ENCODE measurements around the gene PRKCE. TPM values are rescaled to one million over a fixed set of nuclear protein-coding genes. Genes with fewer than 3 reads are reported as not detected.

Gene PRKCE
- total RNA-seq, 3 donors from 2014 or later (not counting 1 experiment from before 2014, with no cell fraction given), result 35.2 to 42.1 (median 38.6) TPM

DNA sequence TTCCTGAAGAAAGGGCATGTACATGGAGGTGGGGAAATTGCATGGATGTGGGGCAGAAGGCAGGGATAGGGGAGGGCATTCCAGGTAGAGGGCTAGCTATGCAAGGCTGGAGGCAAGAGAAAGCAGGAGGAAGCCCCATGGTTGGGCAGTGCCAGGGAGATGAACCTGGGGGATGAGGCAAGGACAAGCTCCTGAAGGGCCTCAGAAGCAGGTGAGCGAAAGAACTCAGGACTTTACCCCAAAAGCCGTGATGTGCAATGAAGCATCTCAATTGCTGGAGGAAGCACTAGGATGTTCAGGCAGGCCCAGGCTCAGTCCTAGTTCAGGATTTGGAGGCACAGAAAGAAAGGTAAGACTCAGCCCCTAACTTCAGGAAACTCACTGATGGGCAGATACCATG is 528.7 kb downstream of the PRKCE start:
- no peaks in the 10 kb centered on the region for H3K36me3 ChIP-seq (ENCODE audit: control insufficient read depth, insufficient read depth, low read length)
- Mint-ChIP-seq H3K9me3 (no peaks in the 10 kb centered on the region), H3K27me3 (ENCODE audit: low read depth in 2 of 2) (no peaks in the 10 kb centered on the region), H3K4me3 (no peak overlapping the region), H3K4me1 (peaks cover 35 to 48% of the 10 kb centered on the region in 2 donors), H3K27ac (peak overlapping the region; percentile 71 to 87), H3K36me3 (no peaks in the 10 kb centered on the region)
- no peak for ATAC-seq
- intact Hi-C loops (cut with micrococcal nuclease), result no loop called here
- TF ChIP-seq, protein P1, sequence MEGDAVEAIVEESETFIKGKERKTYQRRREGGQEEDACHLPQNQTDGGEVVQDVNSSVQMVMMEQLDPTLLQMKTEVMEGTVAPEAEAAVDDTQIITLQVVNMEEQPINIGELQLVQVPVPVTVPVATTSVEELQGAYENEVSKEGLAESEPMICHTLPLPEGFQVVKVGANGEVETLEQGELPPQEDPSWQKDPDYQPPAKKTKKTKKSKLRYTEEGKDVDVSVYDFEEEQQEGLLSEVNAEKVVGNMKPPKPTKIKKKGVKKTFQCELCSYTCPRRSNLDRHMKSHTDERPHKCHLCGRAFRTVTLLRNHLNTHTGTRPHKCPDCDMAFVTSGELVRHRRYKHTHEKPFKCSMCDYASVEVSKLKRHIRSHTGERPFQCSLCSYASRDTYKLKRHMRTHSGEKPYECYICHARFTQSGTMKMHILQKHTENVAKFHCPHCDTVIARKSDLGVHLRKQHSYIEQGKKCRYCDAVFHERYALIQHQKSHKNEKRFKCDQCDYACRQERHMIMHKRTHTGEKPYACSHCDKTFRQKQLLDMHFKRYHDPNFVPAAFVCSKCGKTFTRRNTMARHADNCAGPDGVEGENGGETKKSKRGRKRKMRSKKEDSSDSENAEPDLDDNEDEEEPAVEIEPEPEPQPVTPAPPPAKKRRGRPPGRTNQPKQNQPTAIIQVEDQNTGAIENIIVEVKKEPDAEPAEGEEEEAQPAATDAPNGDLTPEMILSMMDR (IDR thresholded peaks at IDR 0.05), result no peak
- H3K27me3 ChIP-seq (ENCODE audit: control insufficient read depth, insufficient read depth, low read length), result no peaks in the 10 kb centered on the region
- DNase-seq, result no peak
- H3K9me3 ChIP-seq (ENCODE audit: control insufficient read depth, insufficient read depth, low read length), result no peaks in the 10 kb centered on the region
- H3K27ac ChIP-seq (ENCODE audit: low read length), result no peak overlapping the region
- peaks cover 18% of the 10 kb centered on the region for H3K4me1 ChIP-seq (ENCODE audit: control insufficient read depth, insufficient read depth, low read length)
- whole genome bisulfite sequencing (ENCODE audit: insufficient coverage), result 99% methylated on average over 2 of the region's 2 CpGs
- H3K4me3 ChIP-seq (ENCODE audit: low read length), result no peak overlapping the region

DNA sequence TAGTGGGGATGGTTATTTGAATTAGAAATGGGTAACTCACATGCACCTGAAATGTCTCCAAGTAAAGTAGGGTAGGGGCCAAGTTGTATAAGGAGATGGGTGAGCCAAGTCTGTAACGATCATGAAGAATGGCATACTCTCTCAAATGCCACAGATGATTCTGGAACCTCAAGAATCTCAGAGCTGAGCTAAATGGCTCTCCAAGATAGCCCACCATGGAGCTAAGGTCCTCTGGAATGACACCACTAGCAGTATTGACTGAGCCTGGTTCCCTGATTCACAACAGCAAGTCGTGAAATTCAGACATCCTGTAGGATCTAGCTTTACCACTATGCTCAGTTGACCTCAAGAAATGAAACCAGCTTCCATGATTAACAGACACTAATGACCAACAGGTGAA is 529.8 kb downstream of the PRKCE start:
- no peaks in the 10 kb centered on the region for H3K27me3 ChIP-seq (ENCODE audit: control insufficient read depth, insufficient read depth, low read length)
- no peaks in the 10 kb centered on the region for H3K36me3 ChIP-seq (ENCODE audit: control insufficient read depth, insufficient read depth, low read length)
- TF ChIP-seq, protein P1 (IDR thresholded peaks at IDR 0.05), result no peak
- no peaks in the 10 kb centered on the region for H3K9me3 Mint-ChIP-seq
- H3K27ac ChIP-seq (ENCODE audit: low read length), result no peak overlapping the region
- no peaks in the 10 kb centered on the region for H3K36me3 Mint-ChIP-seq
- H3K4me3 Mint-ChIP-seq, result no peak overlapping the region
- H3K4me1 Mint-ChIP-seq, result peaks cover 34 to 48% of the 10 kb centered on the region in 2 donors
- H3K27me3 Mint-ChIP-seq (ENCODE audit: low read depth in 2 of 2), result no peaks in the 10 kb centered on the region
- intact Hi-C loops (cut with micrococcal nuclease), result no loop called here
- H3K9me3 ChIP-seq (ENCODE audit: control insufficient read depth, insufficient read depth, low read length), result no peaks in the 10 kb centered on the region
- H3K4me3 ChIP-seq (ENCODE audit: low read length), result no peak overlapping the region
- peaks cover 18% of the 10 kb centered on the region for H3K4me1 ChIP-seq (ENCODE audit: control insufficient read depth, insufficient read depth, low read length)
- WGBS (ENCODE audit: insufficient coverage), result 81% methylated on average over 2 of the region's 2 CpGs
- ATAC-seq, result no peak
- DNase-seq, result no peak
- H3K27ac Mint-ChIP-seq, result peak overlapping the region in 1 of 2 donors; percentile 85

DNA sequence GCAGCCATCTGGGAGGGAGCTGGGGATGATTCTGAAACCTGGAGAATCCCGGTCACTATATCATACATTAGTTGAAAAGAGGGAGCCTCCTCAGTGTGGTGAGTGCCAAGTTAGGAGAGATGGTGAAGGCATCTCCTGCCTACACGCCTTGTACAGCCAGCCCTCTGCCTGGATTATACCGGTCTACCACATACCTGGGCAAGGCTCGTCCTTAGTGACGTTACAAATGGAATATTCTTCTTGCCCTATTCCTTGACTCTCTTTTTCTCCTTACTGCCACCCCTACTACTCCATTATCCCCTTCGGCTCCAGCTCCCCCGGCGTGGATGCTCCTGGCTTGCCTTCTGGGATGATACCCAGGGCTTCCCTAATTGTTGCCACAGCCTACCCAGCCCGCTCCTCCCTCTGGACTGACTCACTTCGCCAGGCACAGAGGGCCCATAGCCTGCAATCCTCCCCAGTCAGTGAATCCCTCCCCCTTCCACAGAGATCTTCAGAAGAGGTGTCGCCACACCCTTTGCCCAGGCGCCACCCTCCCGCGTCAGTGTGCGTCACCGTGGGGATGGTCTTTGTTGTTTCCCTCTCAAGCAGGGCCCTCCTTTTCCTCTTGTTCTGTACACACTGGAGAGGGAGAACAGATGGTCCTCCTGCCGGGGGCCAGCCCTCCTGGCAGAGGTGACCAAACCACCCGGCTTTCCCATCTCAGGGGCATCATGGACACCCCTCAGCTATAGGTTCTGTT is 530.5 kb downstream of the PRKCE start:
- H3K27ac Mint-ChIP-seq, result peak overlapping the region in 1 of 2 donors; percentile 85
- TF ChIP-seq, protein P1 (IDR thresholded peaks at IDR 0.05), result no peak
- WGBS (ENCODE audit: insufficient coverage), result 91% methylated on average over 17 of the region's 18 CpGs

More for the DNA sequence above, 530.5 kb downstream of the PRKCE start:
- intact Hi-C loops (cut with micrococcal nuclease), result no loop called here
- H3K9me3 ChIP-seq (ENCODE audit: control insufficient read depth, insufficient read depth, low read length), result no peaks in the 10 kb centered on the region
- no peaks in the 10 kb centered on the region for H3K36me3 Mint-ChIP-seq
- H3K27me3 ChIP-seq (ENCODE audit: control insufficient read depth, insufficient read depth, low read length), result no peaks in the 10 kb centered on the region
- no peak for DNase-seq
- no peaks in the 10 kb centered on the region for H3K9me3 Mint-ChIP-seq
- no peak overlapping the region for H3K4me3 Mint-ChIP-seq
- no peaks in the 10 kb centered on the region for H3K27me3 Mint-ChIP-seq (ENCODE audit: low read depth in 2 of 2)
- ATAC-seq, result peak in 1 of 3 donors; percentile 12
- H3K36me3 ChIP-seq (ENCODE audit: control insufficient read depth, insufficient read depth, low read length), result no peaks in the 10 kb centered on the region
- H3K27ac ChIP-seq (ENCODE audit: low read length), result no peak overlapping the region
- H3K4me1 ChIP-seq (ENCODE audit: control insufficient read depth, insufficient read depth, low read length), result peaks cover 19% of the 10 kb centered on the region
- no peak overlapping the region for H3K4me3 ChIP-seq (ENCODE audit: low read length)
- peaks cover 29 to 46% of the 10 kb centered on the region in 2 donors for H3K4me1 Mint-ChIP-seq
